Esophagus squamous epithelium (tissue), 4 donors: ENCODE results near the gene FKTN.

Experiments used
- CTCF ChIP-seq, 6 experiments: fragments of 450-650 bp in 4 of 6; fragments of 200-600 bp in 2 of 6; sonication (generic) in 2 of 6; IDR thresholded peaks; one replicate each; pipeline ENCODE4 v1.5.1; 2016 to 2019; ENCODE audit warnings: antibody characterized with exemption in 6 of 6, mild to moderate bottlenecking in 4 of 6, moderate library complexity in 4 of 6
- POLR2A ChIP-seq, 4 donors: fragments of 450-650 bp; IDR thresholded peaks; one replicate each; pipeline ENCODE4 v1.6.1; 2017; ENCODE audit warnings: antibody characterized with exemption in 4 of 4, mild to moderate bottlenecking in 4 of 4, moderate library complexity in 3 of 4

GRCh38 chr9:105541838-105542237, 16.1 kb upstream of the FKTN start:
- TF ChIP-seq CTCF (IDR thresholded peaks at IDR 0.05) (no peak), POLR2A (IDR thresholded peaks at IDR 0.05) (no peak)
